AG09319 (cell line): ENCODE measurements around the gene ACTMAP.

Source experiments
- DNase-seq: peaks from one replicate; pipeline ENCODE4 v3.0.0-alpha.2; 2010; ENCODE audit warnings: low read depth; ENCODE audit errors: extremely low read depth
- TF ChIP-seq, protein P1 (sequence below): IDR thresholded peaks from 2 replicates; pipeline ENCODE4 v1.5.1; 2011; ENCODE audit warnings: low read depth, mild to moderate bottlenecking, inconsistent platforms, low read length, moderate library complexity

Gene ACTMAP

DNA sequence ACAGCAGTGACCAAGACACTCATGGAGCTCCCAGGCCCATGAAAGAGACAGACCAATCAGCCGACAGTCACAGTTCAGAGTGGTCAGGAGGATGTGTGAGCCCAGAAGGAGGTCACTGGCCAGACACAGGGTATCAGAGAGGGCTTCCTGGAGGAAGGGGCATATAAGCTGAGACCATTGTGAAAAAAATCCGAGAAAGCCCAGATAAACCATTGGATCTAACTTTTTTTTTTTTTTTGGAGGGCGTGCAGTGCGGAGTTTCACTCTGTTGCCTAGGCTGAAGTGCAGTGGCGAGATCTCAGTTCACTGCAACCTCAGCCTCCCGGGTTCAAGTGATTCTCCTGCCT, 29.2 kb downstream of the ACTMAP start:
- TF ChIP-seq, protein P1, sequence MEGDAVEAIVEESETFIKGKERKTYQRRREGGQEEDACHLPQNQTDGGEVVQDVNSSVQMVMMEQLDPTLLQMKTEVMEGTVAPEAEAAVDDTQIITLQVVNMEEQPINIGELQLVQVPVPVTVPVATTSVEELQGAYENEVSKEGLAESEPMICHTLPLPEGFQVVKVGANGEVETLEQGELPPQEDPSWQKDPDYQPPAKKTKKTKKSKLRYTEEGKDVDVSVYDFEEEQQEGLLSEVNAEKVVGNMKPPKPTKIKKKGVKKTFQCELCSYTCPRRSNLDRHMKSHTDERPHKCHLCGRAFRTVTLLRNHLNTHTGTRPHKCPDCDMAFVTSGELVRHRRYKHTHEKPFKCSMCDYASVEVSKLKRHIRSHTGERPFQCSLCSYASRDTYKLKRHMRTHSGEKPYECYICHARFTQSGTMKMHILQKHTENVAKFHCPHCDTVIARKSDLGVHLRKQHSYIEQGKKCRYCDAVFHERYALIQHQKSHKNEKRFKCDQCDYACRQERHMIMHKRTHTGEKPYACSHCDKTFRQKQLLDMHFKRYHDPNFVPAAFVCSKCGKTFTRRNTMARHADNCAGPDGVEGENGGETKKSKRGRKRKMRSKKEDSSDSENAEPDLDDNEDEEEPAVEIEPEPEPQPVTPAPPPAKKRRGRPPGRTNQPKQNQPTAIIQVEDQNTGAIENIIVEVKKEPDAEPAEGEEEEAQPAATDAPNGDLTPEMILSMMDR = no peak
- DNase-seq = no peak

DNA sequence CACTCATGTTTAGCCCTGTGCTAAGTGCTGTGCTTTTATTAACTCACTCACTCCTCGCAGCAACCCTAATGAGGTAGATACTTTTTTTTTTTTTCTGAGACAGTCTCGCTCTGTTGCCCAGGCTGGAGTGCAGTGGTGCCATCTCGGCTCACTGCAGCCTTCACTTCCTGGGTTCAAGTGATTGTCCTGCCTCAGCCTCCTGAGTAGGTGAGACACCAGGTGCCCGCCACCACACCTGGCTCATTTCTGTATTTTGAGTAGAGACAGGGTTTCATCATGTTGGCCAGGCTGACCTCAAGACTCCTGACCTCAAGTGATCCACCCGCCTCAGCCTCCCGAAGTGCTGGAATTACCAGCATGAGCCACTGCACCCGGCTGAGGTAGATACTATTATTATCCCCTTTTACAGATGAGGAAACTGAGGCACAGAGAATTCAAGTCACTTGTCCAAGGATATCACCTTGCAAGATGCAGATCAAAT, 30.8 kb downstream of the ACTMAP start:
- no peak for DNase-seq
- TF ChIP-seq, protein P1 = no peak

- DNase-seq = no peak
- TF ChIP-seq, protein P1 = no peak
Measured at GRCh38 chr19:40718774-40719391, 31.4 kb downstream of the ACTMAP start.

- no peak for DNase-seq
- TF ChIP-seq, protein P1 = no peak
Measured at GRCh38 chr19:40717880-40718773, 32.1 kb downstream of the ACTMAP start.

DNA sequence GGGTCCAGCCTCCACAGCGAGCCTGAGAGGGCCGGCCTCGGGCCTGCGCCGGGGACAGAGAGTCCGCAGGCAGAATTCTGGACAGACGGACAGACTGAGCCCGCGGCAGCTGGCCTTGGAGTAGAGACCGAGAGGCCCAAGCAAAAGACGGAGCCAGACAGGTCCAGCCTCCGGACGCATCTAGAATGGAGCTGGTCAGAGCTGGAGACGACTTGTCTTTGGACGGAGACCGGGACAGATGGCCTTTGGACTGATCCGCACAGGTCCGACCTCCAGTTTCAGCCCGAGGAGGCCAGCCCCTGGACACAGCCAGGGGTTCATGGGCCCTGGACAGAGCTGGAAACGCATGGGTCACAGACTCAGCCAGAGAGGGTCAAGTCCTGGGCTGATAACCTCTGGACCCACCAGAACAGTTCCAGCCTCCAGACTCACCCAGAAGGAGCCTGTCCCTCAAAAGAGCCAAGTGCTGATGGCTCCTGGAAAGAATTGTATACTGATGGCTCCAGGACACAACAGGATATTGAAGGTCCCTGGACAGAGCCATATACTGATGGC, 32.9 kb downstream of the ACTMAP start:
- TF ChIP-seq, protein P1 = no peak
- no peak for DNase-seq

GRCh38 chr19:40716482-40717324, 33.6 kb downstream of the ACTMAP start, which contains the start of the genes COQ8B and ITPKC:
Gene COQ8B (minus strand): TSS chr19:40716886. CDS start chr19:40714632, 2,254 bp downstream.
Gene ITPKC (plus strand): TSS chr19:40717112. CDS start chr19:40717136, 24 bp downstream.
- DNase-seq = peak; percentile 95
- TF ChIP-seq, protein P1 = no peak
